Measurements from ENCODE around the gene SYNE2. TPM values are rescaled to one million over a fixed set of nuclear protein-coding genes. Genes with fewer than 3 reads are reported as not detected.

SYNE2 gene
- total and polyA plus RNA-seq, 10 of the 15 experiments (the other 5 are each of a cell fraction or from before 2014, with no cell fraction given) = 2.1 to 52.7 (median 38.1) TPM

GRCh38 chr14:64080452-64080851 is 227.6 kb downstream of the SYNE2 start (continued):
- TF ChIP-seq IRF3 (IDR thresholded peaks at IDR 0.05) = no peak
- no peak for TF ChIP-seq KAT2A (conservative IDR thresholded peaks at IDR 0.05; ENCODE audit: control insufficient read depth, low read depth, low read length)
- no peak for TF ChIP-seq TAF1 (IDR thresholded peaks at IDR 0.05; ENCODE audit: borderline replicate concordance, low read depth, low read length)
- TF ChIP-seq BACH1 (IDR thresholded peaks at IDR 0.05; ENCODE audit: borderline replicate concordance) = no peak

- ChIA-PET RAD21 (ENCODE audit: unreplicated experiment) (no interaction called here), CTCF (interaction anchor here (1.6 kb wide), 1 partner anchor 223 kb away, joined by 3 read pairs; no protein-coding TSS in a partner anchor), POLR2A (no interaction called here), SMC1A (ENCODE audit: uncharacterized antibody, unreplicated experiment) (no interaction called here)
- intact Hi-C loops (cut with micrococcal nuclease; ENCODE audit: unreplicated experiment) = no loop called here
- Histone ChIP-seq H4K20me1 (ENCODE audit: control insufficient read depth, insufficient read depth) (no peaks in the 10 kb centered on the region), H3K27ac (ENCODE audit: control insufficient read depth, insufficient read depth) (no peak overlapping the region), H3K4me3 (no peak overlapping the region), H3K4me1 (ENCODE audit: control insufficient read depth, insufficient read depth, low read length) (no peaks in the 10 kb centered on the region), H3K79me2 (ENCODE audit: control insufficient read depth, insufficient read depth, low read length) (no peaks in the 10 kb centered on the region), H3K27me3 (replicated peaks in 1 of 2; ENCODE audit: control insufficient read depth in 2 of 2, insufficient read depth in 2 of 2, low read length in 1 of 2) (no peaks in the 10 kb centered on the region), H3K4me2 (ENCODE audit: control insufficient read depth, insufficient read depth) (no peak overlapping the region), H2AFZ (ENCODE audit: control insufficient read depth, low read depth, low read length) (no peak overlapping the region), H3K9ac (ENCODE audit: control insufficient read depth, insufficient read depth, low read length) (no peak overlapping the region), H3K36me3 (ENCODE audit: control insufficient read depth in 2 of 2, insufficient read depth in 2 of 2, low read length in 1 of 2) (peaks cover 4 to 9% of the 10 kb centered on the region in 2 experiments; a peak in 3 of 4 replicates), H3K9me3 (replicated peaks; ENCODE audit: control insufficient read depth, insufficient read depth, low read length) (no peaks in the 10 kb centered on the region)
- no peak for DNase-seq (ENCODE audit: low read depth, low spot score)
- 79% methylated on average over 3 of the region's 3 CpGs for WGBS (ENCODE audit: insufficient coverage, insufficient replicate concordance, low lambda C conversion rate, missing lambda C conversion rate)
- TF ChIP-seq ZNF592 (IDR thresholded peaks at IDR 0.05) (no peak), RELA (IDR thresholded peaks at IDR 0.05; ENCODE audit: borderline replicate concordance, partially characterized antibody) (no peak)
- in situ Hi-C loops (cut with MboI) = no loop called here
- BruUV-seq (replicated peaks) = no TSS peak
- no peak for ATAC-seq
- no peak for FAIRE-seq
These were observed 228.5 kb downstream of the SYNE2 start for GRCh38 chr14:64081174-64081746.
